ENCODE measurements around the gene OR11H6. TPM values are rescaled to one million over a fixed set of nuclear protein-coding genes. Genes with fewer than 3 reads are reported as not detected.

The OR11H6 gene
- total and polyA plus RNA-seq, 9 of the 15 experiments (the other 6 are each of a cell fraction or from before 2014, with no cell fraction given), result not detected

GRCh38 chr14:20194101-20194500, 29.4 kb upstream of the OR11H6 start:
- H3K27ac ChIP-seq (ENCODE audit: extremely low read depth, low read depth, low read length), result no peak overlapping the region
- in situ Hi-C loops (cut with MboI), result no loop called here

More at GRCh38 chr14:20194101-20194500, 29.4 kb upstream of the OR11H6 start:
- ChIA-PET POLR2A (no interaction called here), CTCF (ENCODE audit: low intra/inter-chr PET ratio) (no interaction called here)
- no peak overlapping the region for H2AFZ ChIP-seq (ENCODE audit: low read depth, low read length)
- no peaks in the 10 kb centered on the region for H3K9me1 ChIP-seq (ENCODE audit: control insufficient read depth, insufficient read depth, low read length)
- no peak overlapping the region for H3K9ac ChIP-seq (ENCODE audit: insufficient read depth in 1 of 2, low read depth in 2 of 2, low read length in 2 of 2)
- H3K9me3 ChIP-seq (replicated peaks; ENCODE audit: control insufficient read depth, insufficient read depth, low read depth, low read length), result no peaks in the 10 kb centered on the region
- ATAC-seq (no peak), FAIRE-seq (no peak), DNase-seq (ENCODE audit: extremely low read depth in 1 of 4, low spot score in 3 of 4) (no peak)
- no peak overlapping the region for H3K4me3 ChIP-seq
- no peaks in the 10 kb centered on the region for H4K20me1 ChIP-seq (replicated peaks; ENCODE audit: control insufficient read depth, insufficient read depth, low read length)
- no TSS peak for BruUV-seq (replicated peaks)
- H3K4me1 ChIP-seq (replicated peaks in 1 of 2; ENCODE audit: control insufficient read depth in 2 of 2, insufficient read depth in 2 of 2, low read length in 2 of 2), result peaks cover 4 to 11% of the 10 kb centered on the region in 2 experiments; a peak in 3 of 5 replicates
- no peaks in the 10 kb centered on the region for H3K79me2 ChIP-seq (ENCODE audit: control insufficient read depth, insufficient read depth, low read length)
- H3K27me3 ChIP-seq (ENCODE audit: control insufficient read depth in 2 of 2, insufficient read depth in 2 of 2, low read length in 2 of 2), result no peaks in the 10 kb centered on the region
- TF ChIP-seq MLLT1 (IDR thresholded peaks at IDR 0.05) (no peak), KDM1A (IDR thresholded peaks at IDR 0.05) (no peak), KAT8 (IDR thresholded peaks at IDR 0.05; ENCODE audit: low read depth) (no peak), RBM17 (IDR thresholded peaks at IDR 0.05; ENCODE audit: borderline replicate concordance, low read depth, low read length) (no peak), E2F5 (CRISPR knock-in tag; IDR thresholded peaks at IDR 0.05) (no peak)
- intact Hi-C loops (cut with micrococcal nuclease), result no loop called here
- H3K4me2 ChIP-seq (ENCODE audit: insufficient read depth, low read length), result no peak overlapping the region
- no peaks in the 10 kb centered on the region for H3K36me3 ChIP-seq (ENCODE audit: control insufficient read depth, insufficient read depth, low read length)
